Gastroesophageal sphincter (tissue), 4 donors: ENCODE data around the gene LIPC. TPM values are rescaled to one million over a fixed set of nuclear protein-coding genes. Genes with fewer than 3 reads are reported as not detected.

ENCODE experiments used
- ATAC-seq: fragments of 150-250 bp; one replicate; pipeline ENCODE4 v1.9.1; 2016; ENCODE audit warnings: mild to moderate bottlenecking, moderate library complexity
- H3K27ac ChIP-seq, 4 donors: fragments of 200-600 bp; sonication (generic) in 3 of 4; 1 replicate in 3 of 4; 2 replicates in 1 of 4; pipeline ENCODE4 v1.5.1; 2016 to 2019
- H3K27me3 ChIP-seq: fragments of 200-600 bp; sonication (generic); one replicate; pipeline ENCODE4 v1.5.1; 2019
- H3K36me3 ChIP-seq, 2 donors: fragments of 200-600 bp; sonication (generic); one replicate each; pipeline ENCODE4 v1.5.1; 2019; ENCODE audit warnings: control low read depth in 1 of 2
- H3K4me1 ChIP-seq, 3 donors: fragments of 200-600 bp; sonication (generic); 1 replicate in 2 of 3; 2 replicates in 1 of 3; pipeline ENCODE4 v1.5.1; 2016 to 2019; ENCODE audit warnings: control low read depth in 2 of 3
- H3K4me3 ChIP-seq, 2 donors: fragments of 200-600 bp; sonication (generic); one replicate each; pipeline ENCODE4 v1.5.1; 2019; ENCODE audit warnings: mild to moderate bottlenecking in 1 of 2, moderate library complexity in 1 of 2
- H3K9me3 ChIP-seq, 3 donors: fragments of 200-600 bp; sonication (generic); one replicate each; pipeline ENCODE4 v1.5.1; 2017 to 2019; ENCODE audit warnings: control low read depth in 2 of 3
- EP300 ChIP-seq: sonication (generic); formaldehyde crosslinking; IDR thresholded peaks from one replicate; pipeline ENCODE4 v1.6.1; 2017; ENCODE audit warnings: antibody characterized with exemption, mild to moderate bottlenecking
- POLR2A ChIP-seq, 2 donors: fragments of 450-650 bp; IDR thresholded peaks; one replicate each; pipeline ENCODE4 v1.6.1; 2017; ENCODE audit warnings: antibody characterized with exemption in 2 of 2, mild to moderate bottlenecking in 2 of 2, moderate library complexity in 1 of 2
- POLR2AphosphoS5 ChIP-seq: sonication (generic); formaldehyde crosslinking; IDR thresholded peaks from one replicate; pipeline ENCODE4 v1.6.1; 2017; ENCODE audit warnings: antibody characterized with exemption
- WGBS, 2 donors: methylation state at CpG; one replicate each; pipeline ENCODE4 v1.1.5; 2018; ENCODE audit warnings: low coverage in 1 of 2; 5-methylcytosine and 5-hydroxymethylcytosine counted together
- total RNA-seq, 4 donors: library from RNA; depleted of rRNA; stranded (reverse); fragments of >200 nt; gene quantifications; one replicate each; pipeline ENCODE4 v1.1.0, GENCODE V29; 2016
- TF ChIP-seq, protein P1 (sequence below), 4 experiments: fragments of 200-600 bp in 2 of 4; fragments of 450-650 bp in 2 of 4; sonication (generic) in 1 of 4; IDR thresholded peaks; one replicate each; pipeline ENCODE4 v1.5.1; 2017 to 2019; ENCODE audit warnings: antibody characterized with exemption in 4 of 4, mild to moderate bottlenecking in 2 of 4, moderate library complexity in 2 of 4

The LIPC gene
- total RNA-seq = under 1 TPM in 2 of 4 donors, not detected in 2; 0.32 to 0.50 TPM

DNA sequence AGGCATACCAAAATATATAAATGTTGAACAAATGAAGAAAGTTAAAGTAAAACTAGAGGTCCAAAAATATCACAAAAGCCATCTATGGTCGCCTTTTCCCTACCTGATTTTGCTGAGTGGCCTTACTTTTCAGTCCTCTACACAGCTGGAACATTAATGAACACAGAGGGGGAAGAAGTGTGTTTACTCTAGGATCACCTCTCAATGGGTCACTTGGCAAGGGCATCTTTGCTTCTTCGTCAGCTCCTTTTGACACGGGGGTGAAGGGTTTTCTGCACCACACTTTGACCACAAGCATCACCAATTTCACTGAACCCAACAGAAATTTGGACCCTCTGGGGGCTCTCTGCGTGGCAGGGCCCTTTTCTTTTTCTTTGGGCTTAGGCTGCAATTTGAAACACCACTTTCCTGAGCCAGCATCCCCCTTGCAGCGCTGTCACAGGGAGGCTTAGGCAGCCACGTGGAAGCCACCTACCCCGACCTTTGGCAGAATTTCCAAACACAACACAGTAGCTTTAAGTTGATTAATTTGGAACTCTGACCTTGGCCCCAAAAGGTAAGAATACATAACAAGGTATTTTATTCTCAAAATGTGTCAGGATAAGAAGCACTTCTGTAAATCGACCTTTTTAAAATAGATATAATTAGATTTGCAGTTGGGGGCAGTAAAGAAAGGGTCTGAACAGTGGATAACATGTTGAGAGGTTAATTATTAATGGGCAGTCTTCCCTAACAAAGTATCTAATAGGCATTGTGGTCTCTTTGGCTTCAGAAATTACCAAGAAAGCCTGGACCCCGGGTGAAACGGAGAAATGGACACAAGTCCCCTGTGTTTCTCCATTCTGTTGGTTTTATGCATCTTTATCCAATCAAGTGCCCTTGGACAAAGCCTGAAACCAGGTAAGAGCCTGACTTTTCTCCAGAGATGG, at the start of gene LIPC:
LIPC (plus strand) TSS at position 771 of the 929 bp plus-strand sequence; CDS start at position 813, 42 bp downstream.
- TF ChIP-seq POLR2AphosphoS5 (no peak), POLR2A (IDR thresholded peaks at IDR 0.05) (no peak), EP300 (no peak)
- TF ChIP-seq, protein P1, sequence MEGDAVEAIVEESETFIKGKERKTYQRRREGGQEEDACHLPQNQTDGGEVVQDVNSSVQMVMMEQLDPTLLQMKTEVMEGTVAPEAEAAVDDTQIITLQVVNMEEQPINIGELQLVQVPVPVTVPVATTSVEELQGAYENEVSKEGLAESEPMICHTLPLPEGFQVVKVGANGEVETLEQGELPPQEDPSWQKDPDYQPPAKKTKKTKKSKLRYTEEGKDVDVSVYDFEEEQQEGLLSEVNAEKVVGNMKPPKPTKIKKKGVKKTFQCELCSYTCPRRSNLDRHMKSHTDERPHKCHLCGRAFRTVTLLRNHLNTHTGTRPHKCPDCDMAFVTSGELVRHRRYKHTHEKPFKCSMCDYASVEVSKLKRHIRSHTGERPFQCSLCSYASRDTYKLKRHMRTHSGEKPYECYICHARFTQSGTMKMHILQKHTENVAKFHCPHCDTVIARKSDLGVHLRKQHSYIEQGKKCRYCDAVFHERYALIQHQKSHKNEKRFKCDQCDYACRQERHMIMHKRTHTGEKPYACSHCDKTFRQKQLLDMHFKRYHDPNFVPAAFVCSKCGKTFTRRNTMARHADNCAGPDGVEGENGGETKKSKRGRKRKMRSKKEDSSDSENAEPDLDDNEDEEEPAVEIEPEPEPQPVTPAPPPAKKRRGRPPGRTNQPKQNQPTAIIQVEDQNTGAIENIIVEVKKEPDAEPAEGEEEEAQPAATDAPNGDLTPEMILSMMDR (IDR thresholded peaks at IDR 0.05) = no peak
- 73 to 81% methylated on average over 5 to 9 of the region's 10 CpGs for WGBS, 2 donors

DNA sequence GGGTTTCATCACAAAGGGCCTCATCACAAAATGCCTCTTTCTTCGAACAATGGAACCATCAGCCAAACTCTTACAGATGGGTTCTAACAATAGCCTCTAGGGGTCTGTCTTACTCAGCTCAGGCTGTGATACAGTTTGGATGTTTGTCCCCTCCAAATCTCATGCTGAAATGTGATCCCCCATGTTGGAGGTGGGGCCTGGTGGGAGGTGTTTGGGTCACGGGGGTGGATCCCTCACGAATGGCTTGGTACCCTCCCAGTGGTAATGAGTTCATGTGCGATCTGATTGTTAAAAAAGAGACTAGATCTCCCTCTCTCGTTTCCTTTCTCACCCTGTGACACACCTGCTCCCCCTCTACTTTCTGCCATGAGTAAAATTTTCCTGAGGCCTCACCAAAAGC, 47.9 kb upstream of the LIPC start:
- 80 to 84% methylated on average over 1 to 4 of the region's 5 CpGs for WGBS, 2 donors
- TF ChIP-seq POLR2AphosphoS5 = no peak
- TF ChIP-seq, protein P1 (IDR thresholded peaks at IDR 0.05) = no peak
- no peak for TF ChIP-seq EP300
- no peak for TF ChIP-seq POLR2A (IDR thresholded peaks at IDR 0.05)
- Histone ChIP-seq H3K9me3 (no peaks in the 10 kb centered on the region), H3K27me3 (no peaks in the 10 kb centered on the region), H3K4me1 (no peaks in the 10 kb centered on the region), H3K36me3 (no peaks in the 10 kb centered on the region), H3K4me3 (no peak overlapping the region), H3K27ac (no peak overlapping the region)
- ATAC-seq = no peak

More for the DNA sequence above, at the start of gene LIPC:
- Histone ChIP-seq H3K27me3 (peaks cover 3% of the 10 kb centered on the region), H3K4me1 (no peaks in the 10 kb centered on the region), H3K9me3 (no peaks in the 10 kb centered on the region), H3K4me3 (no peak within 1 kb of the TSS), H3K27ac (no peak within 1 kb of the TSS), H3K36me3 (no peaks in the 10 kb centered on the region)
- ATAC-seq = no peak

DNA sequence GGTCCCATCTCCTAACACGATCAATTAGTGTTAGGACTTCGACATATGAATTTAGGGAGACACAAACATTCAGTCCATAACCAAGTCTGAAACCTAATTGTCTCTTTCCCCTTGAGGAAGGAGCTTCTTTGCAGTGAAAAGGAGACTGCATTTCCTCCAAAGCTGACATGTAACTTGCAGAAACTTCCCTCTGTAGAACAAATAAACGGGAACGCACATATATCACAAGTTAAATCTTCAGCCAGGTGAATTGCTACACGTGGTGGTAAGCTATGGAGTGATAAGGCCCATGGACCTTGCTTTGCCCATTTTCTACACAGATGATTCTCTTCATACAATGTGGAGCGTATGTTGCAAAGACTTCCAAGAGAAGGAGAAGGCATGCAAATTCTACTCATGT, 47.1 kb upstream of the LIPC start:
- WGBS, 2 donors = 81 to 82% methylated on average over 5 to 6 of the region's 6 CpGs
- no peaks in the 10 kb centered on the region for H3K27me3 ChIP-seq
- H3K9me3 ChIP-seq = no peaks in the 10 kb centered on the region
- no peak overlapping the region for H3K4me3 ChIP-seq
- H3K36me3 ChIP-seq = no peaks in the 10 kb centered on the region
- no peak for ATAC-seq
- no peak for TF ChIP-seq POLR2AphosphoS5
- no peak for TF ChIP-seq EP300
- no peak for TF ChIP-seq POLR2A (IDR thresholded peaks at IDR 0.05)
- TF ChIP-seq, protein P1 (IDR thresholded peaks at IDR 0.05) = no peak
- H3K4me1 ChIP-seq = no peaks in the 10 kb centered on the region
- H3K27ac ChIP-seq = no peak overlapping the region

DNA sequence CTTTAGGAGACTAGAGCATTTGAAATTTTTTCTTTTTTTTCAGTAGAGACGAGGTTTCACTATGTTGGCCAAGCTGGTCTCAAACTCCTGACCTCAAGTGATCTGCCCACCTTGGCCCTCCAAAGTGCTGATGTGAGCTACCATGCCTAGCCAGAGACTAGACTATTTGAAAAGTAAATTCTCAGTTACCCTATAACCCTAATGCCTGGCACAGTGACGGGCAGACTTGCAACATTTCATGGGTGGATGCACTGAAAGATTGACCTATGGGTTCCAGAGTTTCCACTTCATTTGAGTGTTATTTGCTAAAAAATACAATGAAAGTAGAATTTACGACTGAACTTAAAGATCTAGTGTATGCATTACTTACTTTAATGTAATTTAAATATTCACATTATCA, 45.7 kb upstream of the LIPC start:
- Histone ChIP-seq H3K4me1 (no peaks in the 10 kb centered on the region), H3K36me3 (no peaks in the 10 kb centered on the region), H3K27ac (no peak overlapping the region), H3K4me3 (no peak overlapping the region), H3K27me3 (no peaks in the 10 kb centered on the region), H3K9me3 (no peaks in the 10 kb centered on the region)
- 94 to 96% methylated on average over 2 to 3 of the region's 3 CpGs for WGBS, 2 donors
- TF ChIP-seq, protein P1 (IDR thresholded peaks at IDR 0.05) = no peak
- TF ChIP-seq POLR2AphosphoS5 = no peak
- TF ChIP-seq POLR2A (IDR thresholded peaks at IDR 0.05) = no peak
- no peak for TF ChIP-seq EP300
- ATAC-seq = no peak

DNA sequence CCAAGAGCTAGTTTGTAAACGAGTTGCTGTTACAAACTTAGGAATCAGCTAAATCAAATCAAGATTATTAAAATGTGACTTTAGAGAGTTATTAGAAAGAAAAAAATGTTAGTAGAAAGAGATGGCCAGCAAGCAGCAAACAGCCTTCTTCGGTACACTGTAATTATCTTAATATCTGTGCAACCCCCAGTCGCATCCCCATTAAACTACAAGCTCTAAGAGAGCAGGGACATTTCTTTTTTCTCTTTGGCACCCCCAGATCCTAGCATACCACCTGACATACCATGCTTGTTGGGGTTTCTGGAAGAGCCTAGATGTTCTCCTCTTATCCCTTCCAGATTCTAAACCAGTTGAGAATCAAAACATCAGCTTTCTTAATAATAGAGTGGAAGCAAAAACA, 45.1 kb upstream of the LIPC start:
- H3K9me3 ChIP-seq = no peaks in the 10 kb centered on the region
- H3K36me3 ChIP-seq = no peaks in the 10 kb centered on the region
- no peaks in the 10 kb centered on the region for H3K4me1 ChIP-seq
- WGBS, 2 donors = 71 to 75% methylated on average over 3 of the region's 3 CpGs
- ATAC-seq = no peak
- H3K27me3 ChIP-seq = no peaks in the 10 kb centered on the region
- TF ChIP-seq POLR2A (IDR thresholded peaks at IDR 0.05) (no peak), EP300 (no peak), POLR2AphosphoS5 (no peak)
- TF ChIP-seq, protein P1 (IDR thresholded peaks at IDR 0.05) = no peak
- no peak overlapping the region for H3K4me3 ChIP-seq
- no peak overlapping the region for H3K27ac ChIP-seq
